ENCODE measurements around the gene ARHGEF12. TPM values are rescaled to one million over a fixed set of nuclear protein-coding genes. Genes with fewer than 3 reads are reported as not detected.

Gene ARHGEF12
- total RNA-seq, 2 experiments from 2014 or later, result 15.4 to 16.5 TPM

DNA sequence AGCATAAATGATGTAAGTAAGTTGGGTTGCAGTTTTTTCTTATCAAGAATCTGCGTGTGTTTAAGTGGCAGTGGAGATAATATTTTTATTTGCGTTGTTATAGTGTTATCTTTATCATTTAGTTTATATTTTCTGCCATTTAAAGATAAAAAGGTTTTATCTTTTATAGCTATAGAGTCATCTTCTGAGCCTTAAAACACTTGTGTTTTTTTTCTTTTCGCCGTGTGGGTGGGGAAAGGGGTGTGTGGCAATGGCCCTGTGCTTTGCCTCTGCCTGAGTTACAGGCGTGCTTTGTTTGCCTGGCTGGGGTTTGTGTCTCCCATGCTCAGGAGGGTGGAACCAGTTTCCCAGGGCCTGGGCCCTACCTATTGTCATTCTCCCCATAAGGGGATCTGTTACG is 16.2 kb downstream of the ARHGEF12 start:
- intact Hi-C loops (cut with micrococcal nuclease), result no loop called here

DNA sequence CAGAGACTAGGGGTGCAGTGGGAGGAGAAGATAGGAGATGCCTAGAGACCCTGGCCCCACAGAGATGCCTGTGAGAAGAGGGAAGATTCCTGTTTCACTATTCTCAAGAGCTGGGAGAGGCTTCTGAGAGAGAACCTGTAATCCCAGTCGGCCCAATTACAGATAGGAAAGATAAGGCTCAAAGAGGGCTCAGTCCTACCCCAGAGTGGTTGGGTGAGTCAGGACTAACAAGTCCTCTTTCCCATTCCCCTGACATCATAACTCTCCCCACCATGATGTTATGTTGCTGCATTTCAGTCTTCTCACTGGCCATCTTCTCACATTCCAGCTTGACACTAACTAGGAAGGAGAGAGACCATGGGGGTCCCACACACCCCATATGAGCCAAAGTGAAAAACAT is 17.9 kb downstream of the ARHGEF12 start:
- Mint-ChIP-seq H3K9me3 (no peaks in the 10 kb centered on the region), H3K27me3 (ENCODE audit: low read depth) (peaks cover 45% of the 10 kb centered on the region), H3K4me3 (no peak overlapping the region), H3K36me3 (ENCODE audit: low read depth) (no peaks in the 10 kb centered on the region), H3K27ac (no peak overlapping the region), H3K4me1 (ENCODE audit: low read depth) (no peaks in the 10 kb centered on the region)
- CTCF ChIA-PET, result no interaction called here
- intact Hi-C loops (cut with micrococcal nuclease), result no loop called here
- no peak for DNase-seq

More for the DNA sequence above, 16.2 kb downstream of the ARHGEF12 start:
- Mint-ChIP-seq H3K9me3 (no peaks in the 10 kb centered on the region), H3K36me3 (ENCODE audit: low read depth) (no peaks in the 10 kb centered on the region), H3K27ac (no peak overlapping the region), H3K27me3 (ENCODE audit: low read depth) (peaks cover 45% of the 10 kb centered on the region), H3K4me1 (ENCODE audit: low read depth) (no peaks in the 10 kb centered on the region), H3K4me3 (no peak overlapping the region)
- no peak for DNase-seq
- CTCF ChIA-PET, result no interaction called here

DNA sequence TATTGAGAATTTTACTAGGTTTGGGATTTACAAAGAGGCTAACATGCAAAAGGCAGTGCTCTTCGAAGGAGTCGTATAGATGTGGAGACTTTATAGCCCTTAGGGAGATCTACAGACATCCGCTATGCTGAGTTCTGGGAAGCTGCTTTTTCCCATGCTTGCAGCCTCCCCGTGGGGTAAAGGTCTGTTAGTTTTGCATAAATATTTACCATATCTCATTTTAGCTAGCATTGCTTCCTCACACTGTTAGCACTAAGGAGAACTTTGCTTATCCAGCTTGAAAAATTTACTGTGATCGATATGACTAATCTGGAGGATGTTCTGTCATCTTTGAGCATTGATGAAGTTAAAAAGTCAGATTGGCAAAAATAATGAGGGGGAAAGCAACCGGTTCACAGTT is 18.6 kb downstream of the ARHGEF12 start:
- peaks cover 42% of the 10 kb centered on the region for H3K27me3 Mint-ChIP-seq (ENCODE audit: low read depth)
- intact Hi-C loops (cut with micrococcal nuclease), result no loop called here
- no peak for DNase-seq
- H3K4me3 Mint-ChIP-seq, result no peak overlapping the region
- no peak overlapping the region for H3K27ac Mint-ChIP-seq
- H3K4me1 Mint-ChIP-seq (ENCODE audit: low read depth), result no peaks in the 10 kb centered on the region
- H3K9me3 Mint-ChIP-seq, result no peaks in the 10 kb centered on the region
- no peaks in the 10 kb centered on the region for H3K36me3 Mint-ChIP-seq (ENCODE audit: low read depth)
- CTCF ChIA-PET, result no interaction called here

DNA sequence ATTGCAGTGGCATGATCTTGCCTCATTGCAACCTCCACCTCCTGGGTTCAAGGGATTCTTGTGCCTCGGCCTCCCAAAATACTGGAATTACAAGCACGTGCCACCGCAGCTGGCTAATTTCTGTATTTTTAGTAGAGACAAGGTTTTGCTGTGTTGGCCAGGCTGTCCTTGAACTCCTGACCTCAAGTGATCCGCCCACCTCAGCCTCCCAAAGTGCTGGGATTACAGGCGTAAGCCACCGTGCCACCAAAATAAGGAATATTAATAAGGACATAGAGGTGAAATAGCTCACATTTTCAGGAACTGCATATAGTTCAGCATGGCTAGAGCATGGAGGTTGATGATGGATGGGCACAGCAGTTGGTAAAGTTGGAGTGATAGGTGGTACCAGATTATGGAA is 21.4 kb downstream of the ARHGEF12 start:
- intact Hi-C loops (cut with micrococcal nuclease), result no loop called here
- peaks cover 31% of the 10 kb centered on the region for H3K27me3 Mint-ChIP-seq (ENCODE audit: low read depth)
- CTCF ChIA-PET, result no interaction called here
- H3K27ac Mint-ChIP-seq, result no peak overlapping the region
- no peaks in the 10 kb centered on the region for H3K4me1 Mint-ChIP-seq (ENCODE audit: low read depth)
- no peak overlapping the region for H3K4me3 Mint-ChIP-seq
- H3K36me3 Mint-ChIP-seq (ENCODE audit: low read depth), result no peaks in the 10 kb centered on the region
- H3K9me3 Mint-ChIP-seq, result no peaks in the 10 kb centered on the region
- no peak for DNase-seq

DNA sequence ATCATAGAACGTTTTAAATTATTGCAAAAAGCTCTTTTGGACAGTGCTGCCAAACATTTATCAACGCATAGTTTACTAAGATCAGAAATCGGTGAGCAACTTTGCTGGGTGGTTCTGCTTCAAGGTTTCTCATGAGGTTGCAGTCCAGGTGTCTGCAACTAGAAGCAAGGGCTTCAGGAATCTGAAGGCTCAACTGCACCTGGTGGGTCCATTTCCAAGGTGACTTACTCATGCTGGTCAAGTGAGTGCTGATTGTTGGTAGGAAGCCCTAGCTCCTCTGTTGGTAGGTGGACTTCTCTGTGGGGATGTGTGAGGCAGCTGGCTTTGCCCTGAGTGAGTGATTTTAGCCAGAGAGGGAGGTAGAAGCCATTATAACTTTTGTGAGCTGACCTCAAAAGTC is 22.5 kb downstream of the ARHGEF12 start:
- CTCF ChIA-PET, result no interaction called here
- no peaks in the 10 kb centered on the region for H3K36me3 Mint-ChIP-seq (ENCODE audit: low read depth)
- peaks cover 28% of the 10 kb centered on the region for H3K27me3 Mint-ChIP-seq (ENCODE audit: low read depth)
- no peaks in the 10 kb centered on the region for H3K4me1 Mint-ChIP-seq (ENCODE audit: low read depth)
- no peak for DNase-seq
- no peak overlapping the region for H3K4me3 Mint-ChIP-seq
- no peak overlapping the region for H3K27ac Mint-ChIP-seq
- H3K9me3 Mint-ChIP-seq, result no peaks in the 10 kb centered on the region
- intact Hi-C loops (cut with micrococcal nuclease), result no loop called here

DNA sequence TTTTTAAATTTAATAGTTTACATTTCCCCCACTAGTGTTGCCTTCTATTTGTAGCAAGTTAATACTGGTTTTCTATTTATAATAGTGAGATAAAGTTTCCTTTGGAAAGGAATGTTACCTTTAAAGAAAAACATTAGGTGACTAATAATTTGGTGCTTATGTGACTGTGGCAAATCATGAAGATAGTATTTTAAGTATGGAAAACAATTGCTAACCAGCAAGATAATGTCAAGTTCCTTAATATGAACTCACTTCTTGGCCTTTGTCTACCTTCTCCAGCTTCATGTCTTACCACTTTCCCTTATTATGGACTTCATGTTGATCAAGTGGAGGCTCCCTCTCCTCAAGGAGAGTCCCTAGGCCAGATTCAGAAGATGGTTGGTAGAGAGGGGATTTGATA is 27.2 kb downstream of the ARHGEF12 start:
- H3K4me3 Mint-ChIP-seq, result no peak overlapping the region
- CTCF ChIA-PET, result interaction anchor here (0.6 to 0.7 kb wide), 2 partner anchors 12 to 602 kb away, joined by 3 read pairs; no protein-coding TSS in a partner anchor
- no peak overlapping the region for H3K27ac Mint-ChIP-seq
- H3K4me1 Mint-ChIP-seq (ENCODE audit: low read depth), result no peaks in the 10 kb centered on the region
- intact Hi-C loops (cut with micrococcal nuclease), result no loop called here
- no peak for DNase-seq
- H3K27me3 Mint-ChIP-seq (ENCODE audit: low read depth), result peaks cover 16% of the 10 kb centered on the region
- H3K36me3 Mint-ChIP-seq (ENCODE audit: low read depth), result no peaks in the 10 kb centered on the region
- no peaks in the 10 kb centered on the region for H3K9me3 Mint-ChIP-seq

DNA sequence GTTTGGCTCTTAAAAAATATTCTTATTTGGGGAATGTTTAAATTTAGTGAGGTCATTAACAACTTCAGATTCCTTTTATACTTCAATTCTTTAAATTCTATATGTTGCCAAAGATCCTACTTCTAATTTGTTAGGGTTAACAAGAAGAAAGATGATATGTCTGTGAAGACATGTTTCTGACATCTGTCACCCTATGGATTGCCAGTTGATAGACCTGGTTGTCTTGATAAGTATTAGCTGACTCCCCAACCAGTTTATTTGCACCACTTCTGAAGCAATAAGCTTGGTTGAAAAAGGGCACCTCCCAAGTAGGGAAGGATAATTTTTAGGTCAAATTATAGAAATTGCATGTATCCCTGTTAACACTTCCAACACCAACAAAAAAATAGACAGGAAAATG is 29.3 kb downstream of the ARHGEF12 start:
- no peaks in the 10 kb centered on the region for H3K36me3 Mint-ChIP-seq (ENCODE audit: low read depth)
- no peaks in the 10 kb centered on the region for H3K4me1 Mint-ChIP-seq (ENCODE audit: low read depth)
- no peak overlapping the region for H3K4me3 Mint-ChIP-seq
- DNase-seq, result no peak
- H3K27ac Mint-ChIP-seq, result no peak overlapping the region
- intact Hi-C loops (cut with micrococcal nuclease), result no loop called here
- H3K27me3 Mint-ChIP-seq (ENCODE audit: low read depth), result peaks cover 9% of the 10 kb centered on the region
- no peaks in the 10 kb centered on the region for H3K9me3 Mint-ChIP-seq
- CTCF ChIA-PET, result no interaction called here

DNA sequence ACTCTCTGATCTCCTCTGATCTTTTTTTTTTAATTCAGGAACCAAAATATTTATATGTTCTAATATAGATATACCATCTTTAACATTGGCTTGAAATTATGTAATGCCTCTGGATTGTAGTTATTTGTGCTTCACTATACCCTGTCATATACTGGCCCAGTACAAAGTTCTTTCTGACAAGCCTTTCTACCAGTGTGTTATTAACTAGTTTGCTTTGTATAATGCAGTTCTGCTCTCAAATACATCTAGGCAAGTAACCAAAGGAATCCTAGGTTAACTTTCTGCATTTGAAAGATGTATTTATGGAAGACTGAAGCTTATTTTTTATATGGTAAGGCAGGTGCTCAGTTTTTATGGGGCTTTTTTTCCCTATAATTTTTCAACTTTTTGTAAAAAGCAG is 36.1 kb downstream of the ARHGEF12 start:
- no peaks in the 10 kb centered on the region for H3K9me3 Mint-ChIP-seq
- H3K27ac Mint-ChIP-seq, result no peak overlapping the region
- peaks cover 10% of the 10 kb centered on the region for H3K27me3 Mint-ChIP-seq (ENCODE audit: low read depth)
- no peak for DNase-seq
- H3K36me3 Mint-ChIP-seq (ENCODE audit: low read depth), result no peaks in the 10 kb centered on the region
- intact Hi-C loops (cut with micrococcal nuclease), result no loop called here
- H3K4me3 Mint-ChIP-seq, result no peak overlapping the region
- no peaks in the 10 kb centered on the region for H3K4me1 Mint-ChIP-seq (ENCODE audit: low read depth)
- CTCF ChIA-PET, result interaction anchor here (0.9 to 1.3 kb wide), 2 partner anchors 9 to 38 kb away, joined by 3 to 4 read pairs; no protein-coding TSS in a partner anchor

DNA sequence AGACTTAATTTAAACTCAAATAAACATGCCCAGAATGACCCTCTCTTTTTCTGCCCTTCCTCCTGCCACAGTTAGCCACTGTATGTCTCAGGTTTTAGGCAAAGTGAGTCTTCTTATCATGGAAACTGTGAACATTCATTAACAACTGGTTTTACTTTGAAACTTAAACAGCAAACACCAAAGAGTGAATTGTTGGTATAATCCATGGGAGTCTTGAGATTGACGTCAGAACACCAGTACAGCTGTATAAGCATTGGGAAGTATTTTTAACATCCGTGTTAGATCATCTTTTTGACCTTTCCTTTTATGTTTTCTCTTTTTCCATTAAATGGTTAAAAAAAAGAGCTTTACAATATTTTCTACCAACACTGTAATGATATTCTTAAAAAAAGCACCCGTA is 38.9 kb downstream of the ARHGEF12 start:
- Mint-ChIP-seq H3K27me3 (ENCODE audit: low read depth) (peaks cover 18% of the 10 kb centered on the region), H3K27ac (no peak overlapping the region), H3K36me3 (ENCODE audit: low read depth) (peaks cover 6% of the 10 kb centered on the region), H3K4me3 (no peak overlapping the region), H3K4me1 (ENCODE audit: low read depth) (no peaks in the 10 kb centered on the region), H3K9me3 (peaks cover 12% of the 10 kb centered on the region)
- CTCF ChIA-PET, result interaction anchor here (0.6 to 0.7 kb wide), 2 partner anchors 12 to 31 kb away, joined by 3 read pairs; no protein-coding TSS in a partner anchor
- intact Hi-C loops (cut with micrococcal nuclease), result no loop called here
- DNase-seq, result no peak

DNA sequence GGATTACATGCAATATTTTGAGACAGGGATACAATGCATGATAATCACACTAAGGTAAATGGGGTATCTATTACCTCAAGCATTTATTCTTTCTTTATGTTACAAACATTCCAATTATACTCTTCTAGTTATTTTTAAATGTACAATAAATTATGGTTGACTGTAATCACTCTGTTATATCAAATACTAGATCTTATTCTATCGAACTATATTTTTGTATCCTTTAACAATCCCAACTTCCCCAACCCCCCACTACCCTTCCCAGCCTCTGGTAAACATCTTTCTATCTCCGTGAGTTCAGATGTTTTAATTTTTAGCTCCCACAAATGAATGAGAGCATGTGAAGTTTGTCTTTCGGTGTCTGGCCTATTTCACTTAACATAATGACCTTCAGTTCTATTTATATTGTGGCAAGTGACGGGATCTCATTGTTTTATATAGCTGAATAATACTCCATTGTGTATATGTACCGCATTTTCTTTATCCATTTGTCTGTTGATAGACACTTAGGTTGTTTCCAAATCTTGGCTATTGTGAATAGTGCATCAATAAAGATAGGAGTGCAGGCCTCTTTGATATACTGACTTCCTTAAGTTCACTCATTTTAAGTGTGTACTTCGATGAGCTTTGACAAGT is 40.5 kb downstream of the ARHGEF12 start:
- CTCF ChIA-PET, result no interaction called here
- H3K27ac Mint-ChIP-seq, result no peak overlapping the region
- peaks cover 12% of the 10 kb centered on the region for H3K9me3 Mint-ChIP-seq

DNA sequence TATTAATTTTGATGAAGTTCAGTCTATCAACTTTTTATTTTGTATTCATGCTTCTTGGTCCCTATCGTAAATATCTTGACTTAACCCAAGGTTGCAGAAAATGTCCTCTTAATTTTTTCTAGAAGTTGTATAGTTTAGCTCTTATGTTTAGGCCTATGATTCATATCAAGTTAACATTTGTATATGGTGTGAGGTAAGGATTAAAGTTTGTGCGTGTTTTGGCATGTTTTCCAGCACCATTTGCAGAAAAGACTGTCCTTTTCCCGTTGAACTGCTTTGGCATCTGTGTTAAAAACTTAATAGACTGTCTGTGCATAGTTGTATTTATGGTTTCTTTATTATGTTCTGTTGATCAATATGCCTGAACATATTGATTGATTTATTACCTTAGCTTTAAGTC is 42.3 kb downstream of the ARHGEF12 start:
- intact Hi-C loops (cut with micrococcal nuclease), result no loop called here
- H3K4me3 Mint-ChIP-seq, result no peak overlapping the region
- peaks cover 7% of the 10 kb centered on the region for H3K36me3 Mint-ChIP-seq (ENCODE audit: low read depth)
- DNase-seq, result no peak
- H3K27me3 Mint-ChIP-seq (ENCODE audit: low read depth), result peaks cover 22% of the 10 kb centered on the region
- H3K27ac Mint-ChIP-seq, result no peak overlapping the region
- CTCF ChIA-PET, result no interaction called here
- no peaks in the 10 kb centered on the region for H3K4me1 Mint-ChIP-seq (ENCODE audit: low read depth)
- H3K9me3 Mint-ChIP-seq, result peaks cover 12% of the 10 kb centered on the region

More for the DNA sequence above, 40.5 kb downstream of the ARHGEF12 start:
- no peak for DNase-seq
- intact Hi-C loops (cut with micrococcal nuclease), result no loop called here
- Mint-ChIP-seq H3K27me3 (ENCODE audit: low read depth) (peaks cover 22% of the 10 kb centered on the region), H3K4me3 (no peak overlapping the region), H3K4me1 (ENCODE audit: low read depth) (no peaks in the 10 kb centered on the region), H3K36me3 (ENCODE audit: low read depth) (peaks cover 6% of the 10 kb centered on the region)

DNA sequence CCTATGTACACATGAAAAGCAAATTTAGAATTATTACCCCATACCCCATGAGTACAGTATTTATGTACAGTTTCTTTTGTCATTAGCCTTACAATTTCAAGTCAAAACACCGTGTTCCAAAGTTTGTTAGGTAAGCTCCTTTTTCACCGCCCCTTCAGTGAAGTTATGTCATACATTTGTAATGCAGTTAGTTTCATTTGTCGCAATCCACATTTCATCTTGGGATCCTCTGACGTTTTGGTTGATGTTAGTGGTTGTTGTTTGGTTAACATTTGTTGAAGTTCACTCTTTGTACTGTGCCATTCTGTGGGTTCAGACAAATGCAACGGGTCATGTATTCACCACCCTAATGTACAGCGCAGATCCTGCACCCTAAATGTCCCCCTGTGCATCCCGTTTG is 45.2 kb downstream of the ARHGEF12 start:
- Mint-ChIP-seq H3K4me3 (no peak overlapping the region), H3K4me1 (ENCODE audit: low read depth) (no peaks in the 10 kb centered on the region), H3K27ac (no peak overlapping the region), H3K27me3 (ENCODE audit: low read depth) (peaks cover 31% of the 10 kb centered on the region), H3K9me3 (peaks cover 12% of the 10 kb centered on the region), H3K36me3 (ENCODE audit: low read depth) (peaks cover 7% of the 10 kb centered on the region)
- no peak for DNase-seq
- intact Hi-C loops (cut with micrococcal nuclease), result no loop called here
- CTCF ChIA-PET, result interaction anchor here (0.6 to 1.0 kb wide), 2 partner anchors 9 to 1217 kb away, joined by 3 to 4 read pairs; no protein-coding TSS in a partner anchor

DNA sequence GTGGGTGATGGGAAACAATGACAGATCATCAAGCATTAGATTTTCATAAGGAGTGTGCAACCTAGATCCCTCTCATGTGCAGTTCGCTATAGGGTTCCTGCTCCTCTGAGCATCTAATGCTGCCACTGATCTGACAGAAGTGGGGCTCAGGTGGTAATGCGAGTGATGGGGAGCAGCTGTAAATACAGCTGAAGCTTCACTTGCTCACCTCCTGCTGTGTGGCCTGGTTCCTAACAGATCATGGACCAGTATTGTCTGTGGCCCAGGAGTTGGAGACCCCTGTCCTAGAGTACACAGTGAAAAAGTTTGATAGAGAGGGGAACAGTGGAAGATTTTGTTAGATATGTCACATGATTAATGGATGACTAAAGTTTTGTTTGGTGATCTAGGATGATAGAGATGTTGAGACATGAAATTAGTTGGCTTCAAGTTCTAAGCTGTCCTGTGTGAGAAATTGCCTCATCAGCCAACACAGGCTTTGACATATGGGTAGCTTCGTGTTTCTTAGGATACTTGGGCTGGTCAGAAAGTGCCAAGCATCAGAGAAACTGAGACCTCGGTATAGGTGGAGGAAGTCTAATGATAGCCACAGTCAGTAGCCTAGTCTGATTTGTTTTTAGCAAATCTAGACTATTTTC is 47.4 kb downstream of the ARHGEF12 start:
- no peak for DNase-seq
- Mint-ChIP-seq H3K27me3 (ENCODE audit: low read depth) (peaks cover 35% of the 10 kb centered on the region), H3K9me3 (peaks cover 3% of the 10 kb centered on the region), H3K4me3 (no peak overlapping the region), H3K36me3 (ENCODE audit: low read depth) (peaks cover 3% of the 10 kb centered on the region), H3K27ac (no peak overlapping the region), H3K4me1 (ENCODE audit: low read depth) (no peaks in the 10 kb centered on the region)
- intact Hi-C loops (cut with micrococcal nuclease), result no loop called here
- CTCF ChIA-PET, result no interaction called here

Measured in activated naive CD4-positive, alpha-beta T cell treated with anti-CD3 and anti-CD28 coated beads for 36 hours (primary cell).